GM23338 (cell line): ENCODE data around the gene JAGN1.

Experiments
- EZH2 ChIP-seq: fragments of 200-600 bp; sonication (generic); IDR thresholded peaks from one replicate; pipeline ENCODE4 v1.8.0; 2017; ENCODE audit warnings: antibody characterized with exemption, mild to moderate bottlenecking, low read depth; ENCODE audit not compliant: unreplicated experiment
- EZH2phosphoT487 ChIP-seq: fragments of 200-600 bp; sonication (generic); IDR thresholded peaks from one replicate; pipeline ENCODE4 v1.8.1; 2018; ENCODE audit warnings: antibody characterized with exemption; ENCODE audit not compliant: unreplicated experiment
- JUNB ChIP-seq: IDR thresholded peaks from one replicate; pipeline ENCODE4 v1.6.1; 2016; ENCODE audit warnings: antibody characterized with exemption; ENCODE audit not compliant: unreplicated experiment
- NANOG ChIP-seq: IDR thresholded peaks from 2 replicates; pipeline ENCODE4 v1.6.1; 2016; ENCODE audit warnings: antibody characterized with exemption, borderline replicate concordance
- POLR2AphosphoS5 ChIP-seq: IDR thresholded peaks from 2 replicates; pipeline ENCODE4 v1.6.1; 2016; ENCODE audit warnings: antibody characterized with exemption, low read depth
- REST ChIP-seq: IDR thresholded peaks from one replicate; pipeline ENCODE4 v1.6.1; 2018; ENCODE audit warnings: antibody characterized with exemption; ENCODE audit not compliant: unreplicated experiment
- STAT1 ChIP-seq: IDR thresholded peaks from one replicate; pipeline ENCODE4 v1.6.1; 2016; ENCODE audit warnings: antibody characterized with exemption; ENCODE audit not compliant: unreplicated experiment
- ZNF114 ChIP-seq: fragments of 250-450 bp; sonication (Bioruptor Pico); IDR thresholded peaks from 2 replicates; pipeline ENCODE4 v1.5.0; 2020; ENCODE audit warnings: mild to moderate bottlenecking, moderate library complexity
- TF ChIP-seq, protein P1 (sequence below), 2 experiments: fragments of 200-600 bp in 1 of 2; sonication (generic) in 1 of 2; conservative IDR thresholded peaks; 2 replicates each; pipeline versions ENCODE4 v1.5.1 to v1.6.1; 2016 to 2017; ENCODE audit warnings: antibody characterized with exemption in 2 of 2, low read depth in 2 of 2, mild to moderate bottlenecking in 2 of 2, moderate library complexity in 1 of 2

GRCh38 chr3:9866639-9867038 lies 23.8 kb upstream of the JAGN1 start:
- no peak for TF ChIP-seq POLR2AphosphoS5
- no peak for TF ChIP-seq NANOG
- TF ChIP-seq, protein P1, sequence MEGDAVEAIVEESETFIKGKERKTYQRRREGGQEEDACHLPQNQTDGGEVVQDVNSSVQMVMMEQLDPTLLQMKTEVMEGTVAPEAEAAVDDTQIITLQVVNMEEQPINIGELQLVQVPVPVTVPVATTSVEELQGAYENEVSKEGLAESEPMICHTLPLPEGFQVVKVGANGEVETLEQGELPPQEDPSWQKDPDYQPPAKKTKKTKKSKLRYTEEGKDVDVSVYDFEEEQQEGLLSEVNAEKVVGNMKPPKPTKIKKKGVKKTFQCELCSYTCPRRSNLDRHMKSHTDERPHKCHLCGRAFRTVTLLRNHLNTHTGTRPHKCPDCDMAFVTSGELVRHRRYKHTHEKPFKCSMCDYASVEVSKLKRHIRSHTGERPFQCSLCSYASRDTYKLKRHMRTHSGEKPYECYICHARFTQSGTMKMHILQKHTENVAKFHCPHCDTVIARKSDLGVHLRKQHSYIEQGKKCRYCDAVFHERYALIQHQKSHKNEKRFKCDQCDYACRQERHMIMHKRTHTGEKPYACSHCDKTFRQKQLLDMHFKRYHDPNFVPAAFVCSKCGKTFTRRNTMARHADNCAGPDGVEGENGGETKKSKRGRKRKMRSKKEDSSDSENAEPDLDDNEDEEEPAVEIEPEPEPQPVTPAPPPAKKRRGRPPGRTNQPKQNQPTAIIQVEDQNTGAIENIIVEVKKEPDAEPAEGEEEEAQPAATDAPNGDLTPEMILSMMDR (conservative IDR thresholded peaks at IDR 0.05; ENCODE audit: low read depth in 2 of 2): no peak
- no peak for TF ChIP-seq EZH2phosphoT487
- TF ChIP-seq EZH2: no peak
- no peak for TF ChIP-seq REST
- no peak for TF ChIP-seq STAT1
- no peak for TF ChIP-seq ZNF114 (CRISPR knock-in tag)
- TF ChIP-seq JUNB: no peak
